Hematopoietic multipotent progenitor cell treated with erythropoietin and hydrocortisone succinate and interleukin-3 and kit ligand, for 15 days (in vitro differentiated cells): Measurements from ENCODE around the gene GPR39.

Experiments used
- DNase-seq: peaks from one replicate; pipeline ENCODE4 v3.0.0-alpha.2; 2015; ENCODE audit warnings: low spot score

Gene GPR39

DNA sequence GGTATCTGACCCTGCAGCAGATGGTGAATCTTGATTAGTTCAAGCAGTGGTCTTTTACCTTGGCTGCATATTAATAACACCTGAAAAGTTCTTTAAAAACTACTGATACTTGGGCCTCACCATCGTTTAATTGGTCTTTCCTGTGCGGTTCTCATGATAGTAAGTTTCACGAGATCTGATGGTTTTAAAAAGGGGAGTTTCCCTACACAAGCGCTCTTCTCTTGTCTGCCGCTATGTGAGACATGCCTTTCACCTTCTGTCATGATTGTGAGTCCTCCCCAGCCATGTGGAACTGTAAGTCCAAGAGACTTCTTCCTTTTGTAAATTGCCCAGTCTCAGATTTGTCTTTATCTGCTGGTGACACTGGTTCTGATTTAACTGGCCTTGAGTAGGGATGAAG lies 151.1 kb downstream of the GPR39 start:
- DNase-seq = no peak

DNA sequence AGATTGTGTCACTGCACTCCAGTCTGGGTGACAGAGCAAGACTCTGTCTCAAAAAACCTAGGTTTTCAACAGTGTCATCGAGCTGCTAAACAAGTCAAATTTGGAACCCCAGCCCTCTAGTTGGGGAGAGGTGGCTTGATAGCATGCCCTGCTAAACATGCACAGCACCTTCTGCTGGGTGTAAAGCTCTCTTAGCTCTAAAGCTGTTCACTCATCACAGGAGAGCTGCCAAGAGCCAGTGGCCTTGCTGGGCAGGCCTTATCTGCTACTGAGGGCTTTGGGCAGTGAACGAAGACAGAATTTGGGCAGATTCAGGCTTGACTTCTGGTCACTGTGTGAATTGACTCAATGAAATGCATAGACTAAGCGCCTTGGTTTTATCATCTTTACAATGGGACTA lies 152.1 kb downstream of the GPR39 start:
- DNase-seq = no peak

DNA sequence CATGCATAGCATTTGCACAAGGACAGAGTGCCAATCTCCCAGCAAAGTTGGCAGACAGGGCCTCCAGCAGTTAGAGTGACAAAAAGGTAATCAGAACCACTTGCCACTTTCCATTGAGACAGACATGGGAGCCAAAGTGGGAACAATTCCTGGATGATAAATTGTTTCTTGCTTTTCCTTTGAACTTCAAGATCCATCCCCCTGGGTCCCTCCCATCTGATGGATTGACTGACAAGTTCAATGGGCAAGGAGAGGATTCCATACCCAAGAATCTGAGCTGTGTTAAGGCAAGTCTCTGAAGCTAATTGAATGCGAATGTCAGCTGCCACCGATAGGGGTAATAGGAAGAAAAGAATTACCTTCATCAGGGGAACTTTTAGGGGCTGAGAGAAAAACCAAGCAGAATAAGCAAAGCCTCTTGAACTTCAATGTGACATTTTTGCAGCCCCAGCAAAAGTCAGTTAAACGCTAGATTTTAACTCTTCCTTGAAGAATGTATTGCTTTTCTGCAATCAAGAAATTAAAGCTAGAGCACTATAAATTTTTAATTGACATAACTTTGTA lies 156.9 kb downstream of the GPR39 start:
- no peak for DNase-seq

DNA sequence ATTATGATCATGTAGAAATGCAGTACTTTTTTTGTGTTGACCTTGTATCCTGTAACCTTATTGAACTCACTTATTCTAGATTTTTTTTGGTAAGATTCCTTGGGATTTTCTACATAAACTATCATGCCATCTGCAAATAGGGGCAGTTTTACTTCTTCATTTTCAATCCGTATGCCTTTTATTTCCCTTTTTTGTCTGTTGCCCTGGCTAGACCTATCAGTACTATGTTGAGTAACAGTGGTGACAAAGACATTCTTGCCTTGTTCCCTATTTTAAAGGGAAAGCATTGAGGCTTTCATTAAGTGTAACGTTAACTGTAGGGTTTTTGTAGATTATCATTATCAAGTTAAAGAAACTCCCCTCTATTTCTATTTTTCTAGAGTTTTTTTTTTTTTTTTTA lies 161.1 kb downstream of the GPR39 start:
- DNase-seq = no peak

DNA sequence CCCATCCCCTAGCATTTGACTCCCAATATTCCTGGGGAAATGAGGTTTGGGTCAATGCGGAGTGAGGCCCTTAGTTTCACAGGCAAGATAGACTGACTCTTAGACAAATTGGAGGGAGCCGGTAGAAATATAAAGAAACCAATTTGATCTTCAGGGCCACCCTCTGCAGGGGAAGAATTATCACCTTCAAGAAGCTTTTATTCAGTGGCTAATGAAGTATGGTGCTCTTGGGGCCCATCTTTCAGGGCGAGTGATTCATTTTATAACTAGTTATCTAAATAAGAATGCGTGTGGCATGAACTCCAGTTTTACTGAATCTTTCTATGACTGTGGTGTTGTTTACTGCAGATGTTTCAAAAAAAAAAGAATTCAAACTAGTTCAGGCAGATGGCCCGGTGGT lies 165.0 kb downstream of the GPR39 start:
- DNase-seq = no peak

DNA sequence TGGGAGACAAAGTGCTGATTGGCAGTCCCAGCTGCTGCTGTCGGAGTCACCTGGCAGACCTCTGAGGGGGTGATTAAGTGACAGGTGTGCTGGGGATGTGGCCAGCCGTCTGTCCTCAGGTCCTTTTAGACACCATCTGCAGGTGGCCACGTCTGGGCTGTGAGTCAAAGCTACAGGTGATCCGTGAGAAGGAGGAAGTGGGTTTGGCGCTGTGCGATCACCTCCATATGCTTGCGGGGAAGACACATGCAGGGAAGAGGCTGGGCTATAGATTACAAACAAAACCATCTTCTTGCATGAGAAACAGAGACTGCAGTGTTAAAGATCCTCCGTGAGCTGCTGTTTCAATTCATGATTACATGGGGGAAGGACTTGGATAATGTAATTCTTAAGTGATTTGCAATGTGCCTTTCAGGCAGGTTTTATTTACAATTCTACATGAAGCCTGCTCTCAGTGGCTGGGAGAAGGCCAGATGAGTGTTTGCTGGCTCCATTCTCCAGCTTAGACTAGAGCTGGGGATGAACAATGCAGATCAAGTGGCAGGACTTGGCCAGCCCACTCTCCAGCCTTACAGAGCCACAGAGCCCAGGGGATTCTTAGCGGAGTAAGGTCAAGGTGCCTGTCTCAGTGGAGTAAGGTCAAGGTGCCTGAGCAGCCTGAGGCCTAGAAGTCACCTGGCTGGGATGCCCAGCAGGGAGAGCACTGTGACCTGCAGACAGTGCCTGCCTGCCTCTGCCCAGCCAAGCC lies 165.6 kb downstream of the GPR39 start:
- DNase-seq = no peak

DNA sequence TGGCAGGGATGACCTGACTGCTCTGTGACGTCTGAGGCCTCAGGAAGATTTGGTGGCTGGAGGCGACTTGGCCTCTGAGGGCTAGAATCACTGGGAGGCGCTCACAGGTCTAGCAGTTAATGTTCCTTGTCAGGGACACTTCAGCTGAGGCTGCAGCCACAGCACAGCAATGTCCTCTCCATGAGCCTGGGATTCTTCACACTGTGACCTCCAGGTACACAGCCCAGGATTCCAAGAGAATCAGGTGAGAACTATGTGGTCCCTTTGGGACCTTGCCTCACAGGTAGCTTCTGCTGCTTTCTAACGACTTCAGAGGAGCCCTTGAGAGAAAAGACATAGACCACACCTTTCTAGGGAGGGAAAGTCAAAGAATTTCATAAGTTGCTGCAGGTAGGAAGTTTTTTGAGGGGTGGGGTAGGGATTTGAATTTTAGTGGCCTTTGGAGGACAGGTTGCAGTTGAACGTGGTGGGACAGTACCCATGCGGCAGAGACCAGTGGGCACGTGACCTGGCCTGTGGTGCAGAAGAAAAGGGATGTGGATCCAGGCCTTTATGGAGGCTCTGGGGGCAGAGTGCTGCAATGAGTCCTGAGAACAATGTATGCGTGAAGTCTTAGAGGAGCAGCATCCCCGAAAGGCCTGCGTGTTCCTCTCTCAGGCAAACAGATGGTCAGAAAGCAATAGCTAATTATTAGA lies 167.2 kb downstream of the GPR39 start:
- DNase-seq = no peak

DNA sequence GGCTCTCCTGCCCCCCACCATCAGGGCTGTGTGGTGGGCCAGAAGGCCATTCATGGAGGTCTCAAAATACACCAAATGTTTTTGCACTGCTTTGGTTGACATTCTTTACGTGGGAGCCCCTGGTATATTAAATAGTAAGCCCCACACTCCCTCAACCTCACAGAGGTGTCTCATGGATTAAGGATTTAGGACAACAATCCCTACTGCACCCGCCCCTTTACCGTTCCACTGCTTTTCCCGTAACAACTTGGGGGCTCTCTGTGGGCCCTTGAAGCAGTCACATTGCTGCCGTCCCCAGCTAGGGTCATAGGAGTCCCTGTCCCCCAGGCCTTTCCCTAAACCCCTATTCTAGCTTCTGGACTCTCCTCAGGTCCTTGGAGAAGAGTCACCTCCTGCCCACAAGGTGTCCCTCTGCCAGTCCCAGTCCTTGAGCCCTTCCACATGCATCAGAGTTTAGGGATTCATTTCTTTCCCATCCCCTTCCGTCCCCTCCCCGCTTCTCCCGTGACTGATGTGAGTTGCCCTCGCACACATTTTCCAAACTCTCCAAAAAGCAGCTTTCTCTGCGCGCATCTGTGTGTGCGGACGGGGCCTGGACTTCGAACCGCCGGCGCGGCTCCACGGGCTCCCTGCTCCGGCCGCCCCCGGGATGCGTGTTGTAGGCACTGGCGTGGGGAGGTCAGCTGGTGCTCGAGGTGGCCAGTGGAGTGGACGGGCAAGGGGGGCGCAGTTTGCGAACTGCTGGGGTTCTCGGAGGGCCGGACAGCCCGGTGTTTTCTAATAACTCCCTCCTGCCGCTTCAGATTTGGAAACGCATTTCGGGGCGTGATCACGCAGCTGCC lies 168.6 kb downstream of the GPR39 start:
- no peak for DNase-seq

DNA sequence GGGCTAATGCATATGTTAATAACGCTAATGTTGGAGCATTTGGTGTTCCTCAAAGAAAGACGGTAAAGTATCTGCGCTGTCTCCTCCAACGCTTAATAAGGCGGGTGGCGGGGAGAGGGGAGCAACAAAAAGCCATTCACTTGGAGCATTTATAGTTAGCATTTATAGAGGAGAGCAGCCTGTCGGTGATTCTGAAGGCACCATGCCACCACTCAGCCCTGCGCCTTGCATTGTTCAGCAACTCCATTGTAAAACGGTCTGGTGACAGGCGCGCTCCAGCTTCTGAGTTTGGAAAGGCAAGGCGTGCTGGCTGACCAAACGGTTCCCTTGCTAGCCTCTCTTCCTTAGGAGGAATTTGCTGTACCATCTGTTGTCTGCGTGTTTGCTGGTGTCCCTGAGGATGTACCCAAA lies 169.5 kb downstream of the GPR39 start:
- no peak for DNase-seq

DNA sequence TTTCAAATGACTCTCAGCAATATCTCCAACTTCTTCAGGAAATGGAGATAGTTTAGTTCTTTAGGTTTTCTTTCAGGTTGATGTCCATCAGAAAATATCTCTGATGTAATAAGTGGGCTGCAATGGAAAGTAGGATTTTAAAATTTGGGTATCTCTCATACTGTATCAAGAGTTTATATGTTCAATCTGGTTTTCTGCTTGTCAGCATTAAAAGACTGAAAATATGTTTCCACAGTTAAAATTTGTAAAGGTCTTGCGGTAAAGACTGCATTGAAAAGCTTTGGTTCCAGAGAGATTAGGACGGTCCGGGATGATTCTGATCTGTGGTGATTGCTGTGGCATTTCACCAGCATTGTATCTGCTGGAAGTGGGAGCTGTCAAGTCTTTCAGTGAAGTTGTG lies 170.2 kb downstream of the GPR39 start:
- DNase-seq = no peak

DNA sequence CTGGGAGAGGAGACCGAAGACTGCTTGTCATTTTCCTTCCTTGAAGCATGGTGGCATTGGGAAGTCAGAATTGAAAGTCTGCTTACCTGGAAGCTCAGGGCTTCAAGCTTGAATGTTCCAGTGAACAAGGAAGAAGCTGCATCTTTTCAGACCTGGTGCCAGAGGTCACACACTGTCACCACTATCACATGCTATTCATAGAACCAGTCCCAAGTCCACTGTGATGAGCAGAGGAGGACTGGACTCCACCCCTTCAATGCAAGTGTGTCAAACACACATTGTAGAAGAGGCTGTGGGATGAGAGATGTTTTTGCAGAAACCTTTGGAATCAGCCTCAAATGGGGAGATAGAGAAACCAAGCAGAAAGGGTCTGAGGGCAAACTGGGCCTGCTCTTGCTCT lies 172.0 kb downstream of the GPR39 start:
- no peak for DNase-seq

DNA sequence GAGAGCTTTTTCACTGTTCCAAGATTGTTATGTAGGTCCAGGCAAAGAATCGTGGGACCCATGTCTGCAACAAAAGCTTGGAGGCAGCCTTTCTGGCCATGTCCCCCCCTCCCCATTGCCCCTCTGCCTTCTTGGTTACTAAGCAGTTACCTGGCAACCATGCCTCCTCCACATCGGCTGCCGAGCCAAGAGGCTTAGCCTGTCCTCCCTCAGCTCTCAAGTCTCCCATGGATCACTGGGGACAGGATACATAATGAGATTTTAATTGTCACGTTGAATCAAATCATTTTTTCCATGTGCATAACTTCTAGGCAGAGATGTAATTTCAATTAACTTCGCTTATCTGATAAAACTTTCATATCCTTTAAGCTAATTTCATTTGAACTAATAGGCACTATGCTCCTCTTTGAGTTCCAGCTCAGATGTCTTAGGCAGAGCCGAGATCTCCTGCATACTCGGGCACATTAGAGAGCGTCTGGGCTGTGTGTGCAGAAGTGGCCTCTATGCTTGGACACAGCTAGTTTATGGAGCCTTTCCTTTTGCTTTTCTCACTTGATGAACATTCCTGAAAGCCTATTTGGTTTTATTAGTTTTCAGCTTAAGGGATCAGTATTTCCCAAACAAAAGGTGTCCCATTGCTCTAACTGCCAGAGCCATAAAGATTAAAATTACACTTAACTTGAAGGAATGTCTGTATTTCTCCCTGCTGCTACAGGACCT lies 172.7 kb downstream of the GPR39 start:
- DNase-seq = no peak

DNA sequence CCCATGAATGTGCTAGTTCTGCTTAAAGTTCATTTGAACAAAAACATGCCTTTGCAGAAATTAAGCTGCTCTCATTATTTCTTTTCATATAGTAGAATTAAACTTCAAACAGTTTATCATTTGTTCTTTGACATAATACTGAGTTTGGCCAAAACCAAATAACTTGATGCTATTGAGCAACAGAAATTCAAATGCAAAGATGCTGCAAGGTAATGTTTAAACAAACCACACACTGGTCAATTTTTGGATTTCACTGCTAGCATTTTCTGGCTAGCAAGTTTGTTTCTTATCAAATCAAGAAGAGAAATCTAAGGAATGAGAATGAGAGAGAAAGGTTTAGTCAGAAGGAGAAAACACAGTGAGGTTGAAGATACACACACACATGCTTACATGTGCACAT lies 173.4 kb downstream of the GPR39 start:
- no peak for DNase-seq

DNA sequence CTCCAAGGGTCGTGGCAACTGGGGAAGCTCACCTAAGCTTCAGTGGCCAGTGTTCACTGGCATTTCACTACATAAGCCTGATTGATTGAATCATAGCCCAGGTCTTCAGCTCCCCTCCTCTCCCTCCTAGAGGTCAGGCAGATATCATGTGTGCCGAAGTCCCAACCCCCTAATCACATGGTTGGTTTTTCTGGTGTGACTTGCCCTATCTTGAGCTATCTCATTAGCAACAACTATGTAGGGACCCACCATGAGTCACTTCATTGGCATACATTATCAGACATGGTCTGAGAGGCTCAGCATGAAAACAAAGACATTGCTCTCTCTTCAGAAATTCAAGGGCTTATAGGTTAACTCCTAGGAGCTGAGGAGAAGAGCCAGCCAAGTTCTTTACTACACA lies 176.6 kb downstream of the GPR39 start:
- no peak for DNase-seq

DNA sequence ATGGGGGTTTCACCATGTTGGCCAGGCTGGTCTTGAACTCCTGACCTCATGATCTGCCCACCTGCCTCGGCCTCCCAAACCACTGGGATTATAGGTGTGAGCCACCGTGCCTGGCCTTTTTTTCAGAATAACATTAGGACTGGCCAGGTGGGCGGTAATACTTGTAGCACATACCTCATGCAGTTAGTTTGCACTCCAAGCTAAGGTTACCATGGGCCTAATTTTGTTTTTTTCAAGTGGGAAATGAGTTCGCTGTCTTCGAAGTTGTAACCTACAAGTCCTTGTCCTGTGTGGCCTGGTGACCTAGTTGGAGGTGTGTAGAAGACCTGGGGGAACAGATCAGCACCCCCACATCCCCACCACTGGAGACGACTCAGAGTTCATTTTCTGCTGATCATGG lies 178.6 kb downstream of the GPR39 start:
- DNase-seq = no peak

DNA sequence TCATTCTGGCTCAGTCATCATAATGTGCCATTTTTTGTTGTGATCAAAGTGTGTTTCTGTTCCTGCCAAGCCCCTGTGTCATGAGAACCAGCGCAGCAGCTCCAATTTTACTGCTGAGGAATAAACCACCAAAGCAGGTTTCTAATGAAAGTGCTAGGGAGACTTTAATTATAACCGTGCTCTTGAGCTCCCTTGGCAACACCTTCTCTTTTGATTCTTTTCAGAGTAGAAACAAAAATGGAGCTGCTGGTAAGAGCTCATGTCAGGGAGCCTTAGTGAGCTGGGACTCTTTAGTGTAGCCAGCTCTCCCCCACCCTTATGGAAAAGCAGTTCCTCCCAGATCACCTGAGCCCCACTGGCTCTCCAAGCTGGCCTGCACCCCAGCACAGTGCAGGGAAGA lies 179.1 kb downstream of the GPR39 start:
- DNase-seq = no peak

DNA sequence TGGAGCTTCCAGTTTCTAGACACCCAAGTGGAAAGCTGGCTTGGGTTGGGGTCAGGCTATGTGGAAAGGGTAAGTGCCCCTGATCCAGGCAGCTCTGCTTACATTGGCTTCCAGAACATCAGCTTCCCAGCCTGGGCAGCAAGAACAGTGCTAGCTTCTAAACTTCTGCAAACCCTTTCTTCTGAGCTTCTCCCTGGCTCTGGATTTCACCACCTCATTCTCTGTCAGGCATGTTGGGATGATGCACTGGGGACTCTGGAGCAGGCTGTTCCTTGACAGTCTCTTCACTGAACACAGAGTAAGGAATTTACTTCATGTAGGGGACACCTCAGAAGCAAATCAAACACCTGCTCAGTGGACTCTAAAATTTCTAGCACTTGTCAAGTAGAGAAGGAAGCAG lies 180.6 kb downstream of the GPR39 start:
- DNase-seq = no peak

DNA sequence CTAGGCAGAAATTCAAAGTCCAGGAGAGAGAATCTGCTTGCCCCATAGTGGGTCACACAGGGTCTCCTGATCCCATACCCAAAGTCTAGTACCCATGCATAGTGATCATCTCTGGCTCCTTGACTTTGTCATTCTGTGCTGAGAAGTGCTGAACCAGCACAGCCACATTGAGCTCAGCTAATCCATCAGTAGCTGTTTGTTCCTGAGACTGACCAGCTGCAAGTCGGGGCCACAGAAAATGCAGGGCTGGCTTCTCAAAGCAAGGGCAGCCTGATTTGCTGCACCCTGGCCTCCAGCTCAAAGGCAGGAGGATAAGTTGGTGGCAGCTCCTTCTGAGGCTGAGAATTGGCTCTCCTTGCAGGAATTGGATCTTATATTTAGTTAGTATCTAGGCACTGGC lies 181.2 kb downstream of the GPR39 start:
- DNase-seq = no peak

DNA sequence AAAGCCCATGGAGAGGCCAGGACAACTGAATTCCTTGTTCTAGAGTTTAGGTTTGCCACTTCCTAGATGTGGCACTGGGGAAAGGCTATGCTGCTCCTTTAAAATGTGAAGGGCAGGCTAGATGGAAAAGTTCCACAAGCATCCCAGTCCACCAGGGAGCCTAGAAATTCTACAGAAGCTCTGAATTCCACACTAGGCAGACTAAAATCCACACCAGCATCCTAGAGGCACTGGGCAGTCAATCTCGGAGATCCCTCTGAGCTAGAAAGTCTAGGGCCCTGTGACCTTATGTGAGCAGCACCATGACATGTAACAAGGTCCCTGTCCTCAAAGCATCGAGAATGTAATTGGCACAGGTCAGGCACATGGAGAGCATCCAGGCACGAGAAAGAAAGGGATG lies 181.9 kb downstream of the GPR39 start:
- no peak for DNase-seq

DNA sequence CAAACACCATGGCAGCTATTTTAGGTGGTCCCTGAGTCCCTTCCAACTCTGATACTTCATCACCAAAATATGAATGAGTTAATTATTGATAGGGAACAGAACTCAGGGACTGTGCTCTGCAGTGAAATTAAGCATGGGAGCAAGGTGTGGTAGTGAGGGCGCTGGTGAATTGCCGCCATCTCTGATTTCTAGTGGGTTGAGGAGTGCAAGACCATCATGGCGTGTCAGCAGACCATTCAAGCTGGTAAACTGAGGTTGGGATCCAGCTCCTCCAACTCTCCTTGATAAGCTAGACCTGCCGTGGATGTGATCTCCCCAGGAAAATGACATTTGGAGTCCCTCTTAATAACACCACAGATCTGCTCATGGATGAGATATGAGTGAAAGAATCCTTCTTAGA lies 183.0 kb downstream of the GPR39 start:
- DNase-seq = no peak

DNA sequence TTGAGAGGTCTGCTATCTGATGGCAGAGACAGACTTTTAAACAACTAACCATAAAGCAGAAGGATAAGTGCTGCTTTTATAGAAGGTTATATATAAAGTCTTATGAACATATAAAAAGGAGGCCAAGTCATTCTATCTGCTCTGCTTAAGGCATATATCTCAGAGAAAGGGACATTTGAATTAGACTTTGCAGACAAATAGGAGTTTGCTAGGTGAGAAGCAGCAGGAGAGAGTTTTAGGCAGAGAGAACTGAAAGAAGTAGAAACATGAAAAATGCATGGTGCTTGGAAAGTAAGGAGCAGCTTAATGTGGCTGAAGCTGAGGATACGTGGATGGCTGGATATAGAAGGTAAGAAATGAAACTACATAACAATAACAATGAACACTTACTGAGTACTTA lies 188.0 kb downstream of the GPR39 start:
- no peak for DNase-seq
